Measurements from ENCODE around the gene TM9SF3. TPM values are rescaled to one million over a fixed set of nuclear protein-coding genes. Genes with fewer than 3 reads are reported as not detected.

The TM9SF3 gene
- total and polyA plus RNA-seq, 2 of the 4 experiments (the other 2 are of a cell fraction) = 33.7 to 61.8 TPM

DNA sequence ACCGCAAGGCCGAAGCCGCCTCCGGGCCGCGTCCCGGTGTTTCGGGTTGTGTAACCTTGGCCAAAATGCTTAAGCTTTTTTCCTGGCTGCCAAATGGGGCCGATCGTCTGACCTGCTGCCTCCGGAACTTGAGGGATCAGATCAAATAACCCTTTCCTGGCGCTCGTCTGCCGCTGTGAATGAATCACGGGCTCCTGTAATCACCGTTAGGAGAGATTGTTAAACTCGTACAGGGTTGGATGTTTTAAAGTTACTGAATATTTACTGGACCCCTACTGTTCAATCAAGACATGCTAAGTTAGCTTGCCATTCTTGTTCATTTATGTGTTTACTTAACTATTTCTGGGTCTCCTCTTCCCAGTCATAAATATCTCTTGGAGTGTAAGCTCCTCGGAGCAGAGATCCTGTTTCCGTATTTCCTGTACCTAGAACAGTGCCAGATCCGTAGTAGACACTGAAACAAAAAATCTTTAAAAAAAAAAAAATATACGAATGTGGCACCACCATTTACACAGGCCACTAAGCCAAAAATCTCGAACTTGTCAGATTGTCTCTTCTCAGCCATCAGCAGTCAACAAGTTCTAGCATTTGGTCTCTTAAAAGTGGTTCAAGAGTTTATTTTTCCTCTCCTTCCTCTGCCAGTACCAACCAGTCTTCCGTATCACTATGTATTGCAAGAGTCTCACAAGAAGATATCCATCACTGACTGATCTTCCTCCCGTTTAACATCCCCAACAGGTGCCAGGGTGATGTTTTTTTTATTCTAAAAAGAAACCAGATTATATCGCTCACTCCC is 650 bp upstream of the TM9SF3 start:
- peak overlapping the region; percentile 95 for H3K27ac ChIP-seq (ENCODE audit: insufficient read depth, low read length)
- DNase-seq (peak; percentile 83), ATAC-seq (ENCODE audit: low read depth) (peak; percentile 47)
- dilution Hi-C loops (cut with HindIII; ENCODE audit: low sequenced_read_pairs, unreplicated experiment) = no loop called here
- WGBS, 2 experiments (ENCODE audit: extremely low coverage in 2 of 2, insufficient read length in 1 of 2) = 0% methylated on average over 13 of the region's 25 CpGs; no CpG with 5 or more reads in 1 of the 2 experiments
- peak overlapping the region; percentile 75 for H4K5ac ChIP-seq (ENCODE audit: low read depth, low read length)
- peak overlapping the region; percentile 35; the same call in 1 of the 2 replicates for H2BK20ac ChIP-seq (ENCODE audit: low read depth, low read length)
- no peak overlapping the region for H2AK9ac ChIP-seq (replicated peaks; ENCODE audit: low read depth, low read length, poor library complexity)
- H3K9me3 ChIP-seq (ENCODE audit: control insufficient read depth, insufficient read depth, low read length) = no peaks in the 10 kb centered on the region
- ChIA-PET CTCF (interaction anchor here (0.9 kb wide), 1 partner anchor 11 kb away, joined by 3 read pairs; no protein-coding TSS in a partner anchor), POLR2A (ENCODE audit: unreplicated experiment) (interaction anchor here (0.6 kb wide), 1 partner anchor 1100 kb away, joined by 3 read pairs; the partner anchor contains the start of gene AVPI1)
- peak overlapping the region; percentile 91 for H3K4me2 ChIP-seq (ENCODE audit: low read depth, low read length)
- 0 out of 2 replicates have a peak overlapping the region, but pooled peaks have one; percentile 9 for H2AK5ac ChIP-seq (ENCODE audit: low read depth, low read length)
- H3K9ac ChIP-seq (ENCODE audit: low read depth, low read length) = peak overlapping the region; percentile 74
- H2BK15ac ChIP-seq (ENCODE audit: low read depth, low read length) = peak overlapping the region; percentile 18; the same call in 1 of the 3 replicates
- H4K91ac ChIP-seq (ENCODE audit: insufficient read depth, low read depth, low read length) = peak overlapping the region; percentile 63
- H3K18ac ChIP-seq (ENCODE audit: low read depth, low read length) = peak overlapping the region; percentile 44
- H3K9me1 ChIP-seq (ENCODE audit: insufficient read depth, low read length) = peaks cover 4% of the 10 kb centered on the region; the same call in 1 of the 2 replicates
- peak overlapping the region; percentile 64 for H3K14ac ChIP-seq (replicated peaks; ENCODE audit: low read depth, low read length)
- peak overlapping the region; percentile 29 for H2BK120ac ChIP-seq (ENCODE audit: low read depth, low read length)
- H4K20me1 ChIP-seq (ENCODE audit: insufficient read depth, low read length) = peaks cover 39% of the 10 kb centered on the region
- BruUV-seq (replicated peaks) = TSS peak; percentile 83
- peak overlapping the region; percentile 64 for H3K56ac ChIP-seq (ENCODE audit: extremely low read depth, insufficient read depth, low read length)
- peak overlapping the region; percentile 74 to 76 for H4K8ac ChIP-seq (ENCODE audit: low read depth in 2 of 2, low read length in 2 of 2)
- H3K27me3 ChIP-seq (ENCODE audit: control insufficient read depth, insufficient read depth, low read length) = no peaks in the 10 kb centered on the region
- H2AFZ ChIP-seq (replicated peaks; ENCODE audit: low read length, poor library complexity) = peak overlapping the region; percentile 93
- H3K4me1 ChIP-seq (ENCODE audit: control insufficient read depth, insufficient read depth, low read length) = peaks cover 11% of the 10 kb centered on the region
- H3K23ac ChIP-seq (ENCODE audit: low read depth, low read length) = peak overlapping the region; percentile 70; the same call in 1 of the 2 replicates
- in situ Hi-C loops (cut with MboI; ENCODE audit: low sequenced_read_pairs) = no loop called here
- peaks cover 0 to 19% of the 10 kb centered on the region in 2 experiments; a peak in 2 of 4 replicates for H3K79me1 ChIP-seq (ENCODE audit: low read depth in 1 of 2, low read length in 2 of 2)
- no peaks in the 10 kb centered on the region for H3K36me3 ChIP-seq (ENCODE audit: control insufficient read depth, insufficient read depth, low read length)
- TF ChIP-seq, protein P1, sequence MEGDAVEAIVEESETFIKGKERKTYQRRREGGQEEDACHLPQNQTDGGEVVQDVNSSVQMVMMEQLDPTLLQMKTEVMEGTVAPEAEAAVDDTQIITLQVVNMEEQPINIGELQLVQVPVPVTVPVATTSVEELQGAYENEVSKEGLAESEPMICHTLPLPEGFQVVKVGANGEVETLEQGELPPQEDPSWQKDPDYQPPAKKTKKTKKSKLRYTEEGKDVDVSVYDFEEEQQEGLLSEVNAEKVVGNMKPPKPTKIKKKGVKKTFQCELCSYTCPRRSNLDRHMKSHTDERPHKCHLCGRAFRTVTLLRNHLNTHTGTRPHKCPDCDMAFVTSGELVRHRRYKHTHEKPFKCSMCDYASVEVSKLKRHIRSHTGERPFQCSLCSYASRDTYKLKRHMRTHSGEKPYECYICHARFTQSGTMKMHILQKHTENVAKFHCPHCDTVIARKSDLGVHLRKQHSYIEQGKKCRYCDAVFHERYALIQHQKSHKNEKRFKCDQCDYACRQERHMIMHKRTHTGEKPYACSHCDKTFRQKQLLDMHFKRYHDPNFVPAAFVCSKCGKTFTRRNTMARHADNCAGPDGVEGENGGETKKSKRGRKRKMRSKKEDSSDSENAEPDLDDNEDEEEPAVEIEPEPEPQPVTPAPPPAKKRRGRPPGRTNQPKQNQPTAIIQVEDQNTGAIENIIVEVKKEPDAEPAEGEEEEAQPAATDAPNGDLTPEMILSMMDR (conservative IDR thresholded peaks at IDR 0.05; ENCODE audit: low read depth, low read length) = no peak
- TF ChIP-seq FOS (IDR thresholded peaks at IDR 0.05; ENCODE audit: low read depth, low read length) = 0 out of 2 replicates have a peak, but pooled peaks have one; percentile 46
- peak; percentile 69 for TF ChIP-seq CEBPB (IDR thresholded peaks at IDR 0.05; ENCODE audit: low read depth, low read length)
- peak overlapping the region; percentile 21 for H3K4ac ChIP-seq (ENCODE audit: low read depth, low read length)
- intact Hi-C loops (cut with micrococcal nuclease) = loop anchor here (2.0 to 5.0 kb wide), 2 partner anchors 95 to 245 kb away; partner anchors contain the start of gene LCOR
- peak overlapping the region; percentile 78 for H3K4me3 ChIP-seq (ENCODE audit: insufficient read depth, low read depth, low read length)
- H2BK5ac ChIP-seq (ENCODE audit: low read depth, low read length, poor library complexity, severe bottlenecking) = peak overlapping the region; percentile 82
